GM18498 (cell line): ENCODE data around the gene C16orf92.
A peak's percentile ranks its signal among the peaks of the same experiment; 100 is the strongest.

ENCODE experiments used
- ATAC-seq: cut with Tn5 transposase; IDR thresholded peaks from one replicate; pipeline ENCODE4 v1.9.1; 2021; ENCODE audit warnings: mild to moderate bottlenecking, moderate library complexity; ENCODE audit not compliant: unreplicated experiment

The C16orf92 gene

GRCh38 chr16:30053376-30054015, 30.5 kb downstream of the C16orf92 start:
- no peak for ATAC-seq

- ATAC-seq, result no peak
Measured at GRCh38 chr16:30054451-30054850, 31.5 kb downstream of the C16orf92 start.

DNA sequence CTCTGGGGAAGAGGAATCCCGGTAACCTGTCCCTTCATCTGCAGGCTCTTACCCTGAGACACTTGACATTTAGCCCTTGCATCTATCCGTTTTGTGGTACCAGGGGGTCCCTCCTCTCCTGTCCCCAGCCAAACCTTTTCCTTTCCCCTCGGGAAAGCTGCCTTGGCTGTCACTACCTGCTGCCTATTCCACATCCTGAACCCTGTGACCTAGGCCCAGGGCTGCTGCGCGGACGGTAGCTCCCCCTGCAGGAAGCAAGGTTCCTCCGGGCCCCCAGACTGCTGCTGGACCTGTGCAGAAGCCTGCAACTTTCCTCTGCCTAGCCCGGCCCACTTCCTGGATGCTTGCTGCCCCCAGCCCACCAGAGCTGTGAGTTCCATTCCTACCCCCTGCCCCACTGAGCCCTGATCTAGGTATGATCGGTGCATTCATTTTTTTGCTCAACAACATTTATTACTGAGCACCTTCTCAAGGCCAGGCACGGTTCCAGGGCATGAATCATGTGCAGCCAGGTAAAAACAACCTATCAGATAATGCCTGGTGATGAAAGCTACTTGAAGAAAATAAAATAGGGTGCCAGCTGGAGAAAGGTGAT, 32.1 kb downstream of the C16orf92 start:
- no peak for ATAC-seq

DNA sequence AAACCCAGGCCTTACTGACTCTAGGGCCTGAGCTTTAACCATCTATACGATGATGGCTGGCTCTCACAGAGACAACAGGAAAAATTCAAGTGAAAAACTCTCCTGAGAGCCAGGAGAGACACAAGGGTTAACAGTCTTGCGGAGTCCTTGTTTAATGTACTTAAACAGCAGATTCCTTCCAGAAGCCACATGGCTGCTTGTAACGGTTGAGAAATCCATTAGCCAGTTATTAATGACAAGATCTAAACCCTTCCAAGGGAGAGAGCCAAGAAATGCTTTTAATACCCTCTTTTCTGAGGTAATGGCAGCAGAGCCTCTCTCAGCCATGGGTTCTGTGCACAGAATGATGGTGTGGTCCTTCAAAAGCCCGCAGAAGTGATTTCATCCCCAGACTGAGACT, 37.3 kb downstream of the C16orf92 start:
- ATAC-seq, result no peak

DNA sequence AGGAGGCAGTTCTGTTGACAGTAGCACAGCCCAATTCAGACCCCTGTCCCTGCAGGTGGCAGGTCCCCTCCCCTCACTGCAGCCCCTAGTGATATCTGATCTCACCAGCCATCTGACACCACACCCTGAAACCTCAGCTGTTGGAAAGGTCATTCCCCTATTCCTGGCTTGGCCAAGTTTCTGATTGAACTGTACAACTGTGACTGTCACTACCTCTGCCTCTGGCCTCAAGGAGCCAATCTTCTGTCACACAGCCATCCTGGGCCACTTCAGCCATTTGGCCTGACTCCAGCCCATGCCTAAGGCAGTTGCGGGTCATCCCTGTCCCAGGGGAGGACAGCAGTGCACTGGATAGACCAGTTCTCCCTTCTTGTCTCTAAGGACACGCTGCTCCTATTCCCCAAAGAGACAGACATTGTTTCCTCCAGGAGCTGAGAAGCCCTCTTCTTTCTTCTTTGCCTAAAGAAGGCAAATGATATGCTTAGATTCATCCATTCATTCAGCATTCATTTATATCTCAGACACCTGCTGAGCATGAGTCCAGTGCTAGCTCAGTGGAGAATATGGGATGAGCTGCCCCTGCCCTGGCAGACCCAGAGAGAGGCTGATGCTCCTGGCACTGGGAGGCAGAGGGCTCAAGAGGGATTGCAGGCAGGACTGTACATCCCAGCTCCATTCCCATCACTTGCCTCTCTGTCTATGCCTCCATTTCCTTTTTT, 38.0 kb downstream of the C16orf92 start:
- no peak for ATAC-seq

DNA sequence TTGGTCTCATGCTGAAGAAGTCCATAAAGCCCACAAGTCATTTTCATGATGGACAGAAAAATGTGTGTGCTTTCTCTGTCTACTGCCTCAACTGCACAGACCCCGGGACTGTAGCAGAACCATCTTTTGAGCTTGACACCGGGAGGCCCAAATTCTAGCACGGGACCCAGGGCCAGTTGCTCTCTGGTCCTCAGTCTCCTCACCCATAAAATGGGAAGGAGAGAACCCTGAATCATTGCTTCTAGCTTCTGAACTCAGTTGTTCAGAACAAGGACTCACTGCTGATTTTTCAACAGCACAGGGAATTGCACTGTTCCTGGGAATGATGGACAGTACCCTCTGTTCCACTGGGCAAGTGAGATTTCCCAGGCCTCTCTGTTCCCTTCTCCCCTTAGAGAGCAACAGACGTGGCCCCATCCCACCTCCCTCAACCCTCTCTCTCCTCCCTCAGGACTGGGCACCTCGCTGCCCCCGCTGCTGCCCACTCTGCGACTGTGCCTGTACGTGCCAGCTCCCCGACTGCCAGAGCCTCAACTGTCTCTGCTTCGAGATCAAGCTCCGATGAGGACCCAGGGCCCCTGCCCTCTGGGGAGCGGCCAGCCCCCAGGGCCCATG, 40.4 kb downstream of the C16orf92 start:
- no peak for ATAC-seq

DNA sequence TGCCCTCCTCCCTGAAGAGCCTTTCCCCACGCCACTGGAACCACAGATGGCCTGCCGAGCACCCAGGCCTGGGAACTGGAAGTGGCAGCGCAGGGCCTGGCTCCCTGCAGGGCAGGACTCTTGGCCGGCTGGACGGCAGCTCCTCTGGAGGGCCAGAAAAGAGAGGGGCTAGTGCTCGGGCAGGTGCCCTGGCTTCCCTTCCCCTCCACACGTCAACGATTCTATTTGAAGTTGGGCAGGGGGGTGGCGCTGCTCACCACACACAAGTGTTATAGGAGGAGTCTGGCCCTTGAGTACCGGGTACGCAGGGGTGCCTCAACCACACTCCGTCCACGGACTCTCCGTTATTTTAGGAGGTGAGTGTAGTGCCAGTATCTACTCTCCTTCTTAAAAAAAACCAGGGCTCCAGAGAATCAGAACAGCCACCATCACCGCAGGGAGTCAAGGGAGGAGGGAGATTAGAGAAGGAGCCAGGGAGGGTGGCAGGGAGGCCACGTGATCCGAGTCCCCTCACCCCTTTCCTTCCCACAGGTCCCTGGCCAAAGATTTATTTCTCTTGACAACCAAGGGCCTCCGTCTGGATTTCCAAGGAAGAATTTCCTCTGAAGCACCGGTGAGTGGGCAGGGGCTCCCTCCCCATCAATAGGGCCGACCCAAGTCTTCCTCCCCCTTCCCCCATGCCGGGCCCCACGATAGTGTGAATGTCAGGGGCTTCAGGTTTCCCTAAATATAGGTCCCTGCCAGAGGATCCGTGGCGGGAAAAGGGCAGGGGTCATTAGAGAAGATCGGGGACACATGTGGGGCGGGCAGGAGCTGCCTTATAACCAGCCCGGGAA, 41.1 kb downstream of the C16orf92 start:
- peak; percentile 36 for ATAC-seq

- ATAC-seq, result peak; percentile 1
Measured at GRCh38 chr16:30064729-30065101, 41.7 kb downstream of the C16orf92 start.

DNA sequence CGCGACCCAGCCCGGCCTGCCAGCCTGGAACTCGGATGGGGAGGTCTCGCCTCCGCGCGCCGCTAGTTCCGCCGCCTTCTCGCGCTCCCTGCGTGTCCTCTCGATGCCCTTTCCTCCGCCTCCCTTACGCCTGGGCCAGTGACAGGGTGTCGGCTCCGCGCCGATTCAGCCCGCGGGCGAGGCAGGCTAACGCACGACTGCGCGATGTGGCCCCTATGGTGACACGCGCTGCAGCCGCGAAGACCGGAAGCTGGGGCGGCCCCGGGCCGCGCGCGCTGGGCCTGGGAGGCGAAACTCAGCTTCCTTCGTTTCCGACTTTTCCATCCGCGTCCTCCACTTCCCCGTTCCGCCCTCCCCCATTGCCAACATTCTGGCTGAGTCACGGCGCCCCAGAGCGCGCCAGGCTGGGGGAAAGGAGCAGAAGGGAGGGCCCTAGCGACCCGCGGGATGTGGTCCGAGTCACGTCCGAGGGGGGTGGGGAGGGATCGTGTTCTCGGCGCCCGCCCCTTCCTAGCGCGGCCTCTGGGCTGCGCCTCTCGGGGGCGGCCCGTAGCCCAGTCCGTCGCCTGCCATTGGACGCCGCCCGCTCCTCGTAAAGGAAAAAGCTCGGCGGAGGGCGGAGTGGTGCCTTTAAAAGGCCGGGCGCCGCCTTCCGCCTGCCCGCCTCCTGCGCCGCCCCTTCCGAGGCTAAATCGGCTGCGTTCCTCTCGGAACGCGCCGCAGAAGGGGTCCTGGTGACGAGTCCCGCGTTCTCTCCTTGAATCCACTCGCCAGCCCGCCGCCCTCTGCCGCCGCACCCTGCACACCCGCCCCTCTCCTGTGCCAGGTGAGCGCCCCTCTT, 42.3 kb downstream of the C16orf92 start, which contains the start of gene ALDOA:
ALDOA (plus strand) TSS at position 659 of the 841 bp plus-strand sequence. CDS start 1,138 bp downstream, outside the sequence.
- peak; percentile 76 for ATAC-seq

DNA sequence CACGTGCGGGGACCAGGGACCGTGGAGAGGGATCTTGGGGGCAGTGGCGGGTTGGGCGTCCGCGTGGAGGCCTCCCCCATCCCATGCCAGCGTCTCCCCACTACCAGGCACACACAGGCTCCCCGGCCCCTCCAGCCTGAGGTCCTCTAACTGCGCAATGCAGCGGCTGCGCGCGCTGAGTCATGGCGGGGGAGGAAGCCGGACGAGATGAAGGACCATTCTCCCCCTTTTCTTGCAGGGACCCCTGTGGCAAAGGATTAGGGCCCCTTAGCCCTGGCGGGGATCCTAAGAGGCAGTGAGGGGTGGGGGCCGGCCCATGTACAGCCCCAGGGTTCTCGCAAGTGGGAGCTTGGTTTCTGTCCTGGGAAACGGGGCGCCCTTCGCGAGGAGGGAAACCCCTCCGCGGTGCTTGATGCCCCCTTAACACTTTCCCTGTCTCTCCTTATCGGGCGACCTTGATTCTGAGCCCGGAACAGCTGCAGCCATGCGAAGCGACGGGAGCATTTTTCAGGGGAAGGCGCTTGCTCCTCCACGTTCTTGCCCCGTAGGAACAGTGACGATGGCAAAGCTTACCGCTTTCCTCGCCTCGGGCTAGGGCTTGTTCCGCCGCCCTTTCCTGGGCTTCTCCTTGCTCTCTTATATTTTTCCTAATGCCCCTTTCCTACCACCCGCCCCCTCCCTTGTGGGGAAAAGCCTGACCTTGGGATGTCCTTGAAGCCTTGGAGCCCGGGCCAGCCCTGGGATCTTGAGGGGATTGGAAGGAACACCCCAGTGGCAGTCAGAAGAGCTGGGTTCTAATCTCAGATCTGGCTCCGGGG, 43.2 kb downstream of the C16orf92 start:
- no peak for ATAC-seq

GRCh38 chr16:30066761-30067583, 44.0 kb downstream of the C16orf92 start:
- ATAC-seq, result no peak

DNA sequence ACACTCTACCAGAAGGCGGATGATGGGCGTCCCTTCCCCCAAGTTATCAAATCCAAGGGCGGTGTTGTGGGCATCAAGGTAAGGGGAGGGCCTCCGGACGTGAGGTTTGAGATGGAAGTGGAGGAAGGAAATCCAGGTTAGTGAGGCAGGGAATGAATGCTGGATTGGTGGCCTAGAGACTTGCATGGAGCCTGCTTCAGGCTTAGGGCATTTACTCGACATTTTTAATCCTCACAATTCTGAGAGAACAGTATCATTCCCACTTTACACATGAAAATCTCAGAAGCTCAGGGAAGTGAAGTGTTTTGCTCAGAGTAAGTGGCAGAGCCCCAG, 44.6 kb downstream of the C16orf92 start:
- no peak for ATAC-seq

GRCh38 chr16:30068333-30068732, 45.3 kb downstream of the C16orf92 start:
- ATAC-seq, result no peak

- ATAC-seq, result no peak
Measured at GRCh38 chr16:30068750-30069610, 46.0 kb downstream of the C16orf92 start.

DNA sequence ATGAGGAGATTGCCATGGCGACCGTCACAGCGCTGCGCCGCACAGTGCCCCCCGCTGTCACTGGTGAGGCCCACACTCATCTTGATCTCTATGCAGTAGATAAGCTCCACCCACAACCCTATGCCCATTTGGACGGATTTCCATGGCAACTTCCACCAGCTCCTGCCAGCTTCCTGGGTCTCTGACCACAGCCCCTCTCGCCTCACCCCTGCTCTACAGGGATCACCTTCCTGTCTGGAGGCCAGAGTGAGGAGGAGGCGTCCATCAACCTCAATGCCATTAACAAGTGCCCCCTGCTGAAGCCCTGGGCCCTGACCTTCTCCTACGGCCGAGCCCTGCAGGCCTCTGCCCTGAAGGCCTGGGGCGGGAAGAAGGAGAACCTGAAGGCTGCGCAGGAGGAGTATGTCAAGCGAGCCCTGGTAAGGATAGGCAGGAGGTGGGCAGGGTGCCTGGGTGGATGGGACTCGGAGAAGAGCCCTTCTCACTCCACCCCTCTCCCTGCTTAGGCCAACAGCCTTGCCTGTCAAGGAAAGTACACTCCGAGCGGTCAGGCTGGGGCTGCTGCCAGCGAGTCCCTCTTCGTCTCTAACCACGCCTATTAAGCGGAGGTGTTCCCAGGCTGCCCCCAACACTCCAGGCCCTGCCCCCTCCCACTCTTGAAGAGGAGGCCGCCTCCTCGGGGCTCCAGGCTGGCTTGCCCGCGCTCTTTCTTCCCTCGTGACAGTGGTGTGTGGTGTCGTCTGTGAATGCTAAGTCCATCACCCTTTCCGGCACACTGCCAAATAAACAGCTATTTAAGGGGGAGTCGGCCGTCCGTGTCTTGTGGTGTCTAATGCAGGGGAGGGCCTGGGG, 46.8 kb downstream of the C16orf92 start:
- ATAC-seq, result no peak

- no peak for ATAC-seq
Measured at GRCh38 chr16:30070490-30070889, 47.5 kb downstream of the C16orf92 start.
